SHP77 (cell line): ENCODE results near the gene CACNA1I.

Experiments used
- DNase-seq, 2 experiments: peaks; one replicate each; lab custom pipeline; 2025; lab: John Stamatoyannopoulos, UW

CACNA1I gene

DNA sequence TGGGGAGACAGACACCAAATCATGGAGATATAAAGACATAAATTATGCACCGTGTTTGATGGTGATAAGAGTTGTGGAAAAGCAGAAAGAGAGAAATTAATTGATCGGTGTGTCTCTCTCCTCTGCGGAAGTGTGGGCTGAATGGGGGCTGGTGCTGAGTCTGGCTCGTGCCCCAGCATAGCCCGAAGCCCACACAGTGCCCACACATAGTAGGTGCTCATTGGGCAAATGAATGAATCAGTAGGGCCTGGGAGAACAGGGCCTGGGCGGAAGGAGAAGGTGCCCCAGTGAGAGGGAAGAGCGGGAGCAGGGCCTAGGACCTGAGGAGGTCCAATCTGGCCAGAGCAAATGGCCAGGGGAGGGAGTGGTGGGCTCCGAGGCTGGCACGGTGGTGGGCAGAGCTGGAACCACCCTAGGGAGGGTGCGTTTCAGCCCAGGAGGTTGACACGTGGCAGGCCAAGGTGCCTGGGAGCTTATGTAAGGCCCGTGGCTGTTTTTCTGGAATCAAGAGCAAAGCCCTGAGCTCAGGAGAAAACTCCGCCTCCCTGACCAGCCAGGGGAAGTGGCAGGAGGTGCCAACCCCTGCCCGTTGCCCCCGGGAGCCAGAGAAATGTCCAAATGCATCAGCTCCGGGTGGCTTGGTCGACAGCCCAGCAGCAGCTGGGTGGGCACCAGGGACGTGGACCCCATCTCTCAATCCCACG lies 2.1 kb upstream of the CACNA1I start:
- DNase-seq, result no peak

DNA sequence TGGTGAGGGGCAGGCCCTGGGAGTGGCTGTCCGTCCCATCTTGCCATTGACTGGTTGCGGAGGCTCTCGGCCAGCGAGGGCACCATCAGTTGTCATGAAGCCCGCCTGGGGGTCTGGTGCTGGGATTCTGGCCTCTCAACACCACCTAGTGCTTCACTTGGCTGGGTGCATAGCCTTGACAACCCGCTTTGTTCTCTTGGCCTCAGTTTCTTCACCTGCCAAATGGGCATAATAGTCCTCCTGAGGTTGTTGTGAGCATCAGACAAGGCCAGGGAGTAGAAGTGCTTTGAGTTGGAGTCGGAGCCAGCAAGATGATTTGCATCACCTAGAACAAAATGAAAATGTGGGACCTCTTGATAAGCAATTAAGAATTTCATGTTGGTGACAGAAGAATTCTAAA lies 1.5 kb upstream of the CACNA1I start:
- DNase-seq, result no peak

- no peak for DNase-seq
Measured at GRCh38 chr22:39570226-39570625, 327 bp upstream of the CACNA1I start.

GRCh38 chr22:39571538-39571937 lies 985 bp downstream of the CACNA1I start:
- no peak for DNase-seq

GRCh38 chr22:39574779-39575551 lies 4.4 kb downstream of the CACNA1I start:
- DNase-seq, result peak in 1 of 2 experiments; percentile 19

DNA sequence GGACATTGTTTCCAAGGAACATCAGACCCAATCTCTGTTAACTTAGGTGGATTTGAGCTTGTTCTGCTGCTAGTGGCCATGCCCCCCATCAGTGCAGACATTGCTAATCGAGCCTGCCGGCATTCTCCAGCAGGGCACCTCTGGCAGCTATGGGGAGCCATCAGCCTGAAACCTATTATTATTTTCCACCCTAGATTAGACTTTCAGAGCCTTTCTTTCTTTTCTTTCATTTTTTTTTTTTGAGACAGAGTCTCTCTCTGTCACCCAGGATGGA lies 4.9 kb downstream of the CACNA1I start:
- DNase-seq, result no peak

DNA sequence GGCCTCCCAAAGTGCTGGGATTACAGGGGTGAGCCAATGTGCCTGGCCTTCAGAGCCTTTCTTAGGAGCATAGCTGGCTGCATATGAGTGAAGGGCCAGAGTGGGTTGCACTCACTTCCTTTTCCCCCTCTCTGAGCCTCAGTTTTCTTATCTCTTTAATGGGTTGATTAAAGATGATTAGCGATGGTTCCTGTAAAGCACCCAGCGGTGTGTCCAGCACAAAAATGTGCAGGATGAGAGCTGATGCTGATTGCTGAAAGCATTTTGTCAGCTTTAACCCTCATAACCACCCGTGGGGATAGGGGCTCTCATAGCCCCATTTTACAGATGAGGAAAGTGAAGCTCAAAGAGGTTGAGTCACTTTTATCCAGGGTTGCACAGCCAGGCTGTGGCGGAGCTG lies 5.5 kb downstream of the CACNA1I start:
- DNase-seq, result no peak

DNA sequence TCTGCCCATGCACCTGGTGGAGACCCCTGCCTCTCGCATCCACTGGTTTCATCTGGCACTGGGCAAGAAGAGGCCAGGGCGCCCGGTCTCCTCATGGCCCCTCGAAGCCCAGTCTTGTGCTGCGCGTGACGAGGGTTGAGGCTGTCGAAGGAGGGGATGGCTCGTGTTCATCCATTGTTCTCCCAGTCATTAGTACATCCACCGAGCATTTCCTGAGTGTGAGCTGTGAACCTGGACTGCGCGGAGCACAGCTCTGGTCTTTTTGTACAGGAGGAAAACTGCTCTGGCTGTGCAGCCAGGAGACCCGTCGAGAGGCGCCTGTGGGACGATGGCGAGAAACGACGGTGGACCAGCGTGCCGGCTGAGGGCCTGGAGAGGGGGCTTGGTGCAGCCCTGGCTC lies 6.8 kb downstream of the CACNA1I start:
- no peak for DNase-seq

DNA sequence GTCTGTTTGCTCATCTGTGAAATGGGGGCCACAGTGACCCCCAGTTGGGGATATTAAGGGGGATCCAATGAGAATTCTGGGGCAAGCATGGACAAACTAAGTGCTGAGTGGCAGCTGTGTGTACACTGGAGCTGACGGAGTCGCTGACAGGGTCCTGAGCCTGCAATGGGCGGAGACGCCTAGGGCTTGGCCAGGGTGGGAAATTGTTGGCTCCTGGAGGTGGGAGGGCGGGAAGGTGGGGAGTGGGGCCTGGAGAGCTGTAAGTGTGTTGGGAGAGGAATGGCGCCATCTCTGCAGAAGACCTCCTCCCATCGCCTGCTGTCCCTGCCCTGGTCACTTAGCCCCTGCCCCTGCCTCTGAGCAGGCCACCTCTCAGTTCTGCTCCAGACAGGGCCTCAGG lies 7.3 kb downstream of the CACNA1I start:
- DNase-seq, result no peak

GRCh38 chr22:39580006-39580441 lies 9.5 kb downstream of the CACNA1I start:
- no peak for DNase-seq

DNA sequence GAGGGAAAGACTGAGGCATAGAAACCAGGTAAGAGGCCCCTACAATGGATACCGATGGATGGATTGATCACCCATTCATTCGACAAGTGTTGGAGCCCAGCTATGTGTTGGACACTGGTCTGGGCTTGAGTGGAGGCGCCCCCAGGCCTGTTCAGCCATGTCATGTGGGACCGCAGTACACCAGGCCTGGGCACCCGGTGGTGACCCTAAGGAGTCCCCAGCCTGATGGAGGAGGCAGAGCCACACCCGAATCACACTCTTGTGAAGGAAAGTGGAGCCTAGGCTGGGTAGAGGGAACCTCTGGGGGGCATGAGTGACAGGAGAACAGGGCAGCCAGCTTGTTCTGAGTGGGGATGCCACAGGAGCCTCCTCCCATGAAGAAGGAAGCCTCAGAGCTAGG lies 10.2 kb downstream of the CACNA1I start:
- DNase-seq, result no peak

DNA sequence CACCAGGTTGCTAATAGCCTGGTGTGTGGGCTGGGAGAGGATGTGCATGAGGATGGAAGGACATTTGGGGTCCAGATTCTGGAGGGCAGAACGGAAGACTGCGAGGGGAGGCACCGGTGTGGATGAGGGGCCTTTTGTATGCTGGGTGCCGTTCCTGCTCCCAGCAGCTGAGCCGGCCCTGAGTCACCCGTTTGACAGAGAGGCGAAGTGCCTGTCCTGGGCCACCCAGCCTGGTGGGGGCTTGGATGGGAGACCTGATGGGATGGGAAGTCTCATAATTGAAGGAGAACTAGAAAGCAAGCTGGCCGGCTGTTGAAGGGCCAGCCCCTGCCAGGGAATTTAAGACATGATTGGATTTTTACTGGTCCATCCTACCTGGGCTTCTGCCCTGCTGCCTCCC lies 10.8 kb downstream of the CACNA1I start:
- DNase-seq, result no peak

DNA sequence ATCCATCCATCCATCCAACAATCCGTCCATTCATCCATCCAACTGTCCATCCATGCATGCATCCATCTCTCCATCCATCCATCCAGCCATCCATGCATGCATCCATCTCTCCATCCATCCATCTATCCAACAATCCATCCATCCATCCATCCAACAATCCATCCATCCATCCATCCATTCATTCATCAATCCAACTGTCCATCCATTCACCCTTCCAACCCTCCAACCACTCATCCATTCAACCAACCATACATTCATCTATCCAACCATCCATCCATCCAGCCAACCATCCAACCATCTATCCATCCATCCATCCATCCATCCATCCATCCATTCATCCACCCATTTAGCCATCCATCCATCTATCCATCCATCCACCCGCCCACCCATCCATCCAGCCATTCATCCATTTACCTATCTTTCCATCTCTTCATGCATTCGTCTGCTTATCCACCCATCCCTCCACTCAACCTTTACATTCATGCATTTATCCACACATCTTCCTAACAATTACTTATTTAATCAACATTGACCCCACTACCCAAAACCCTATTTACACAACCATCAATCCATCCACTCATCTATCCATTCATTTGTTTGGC lies 12.6 kb downstream of the CACNA1I start:
- DNase-seq, result no peak

GRCh38 chr22:39589875-39590274 lies 19.3 kb downstream of the CACNA1I start:
- DNase-seq, result no peak

- DNase-seq, result no peak
Measured at GRCh38 chr22:39592081-39593065, 21.8 kb downstream of the CACNA1I start.

GRCh38 chr22:39593066-39593930 lies 22.7 kb downstream of the CACNA1I start:
- DNase-seq, result no peak

GRCh38 chr22:39593931-39594285 lies 23.4 kb downstream of the CACNA1I start:
- no peak for DNase-seq

DNA sequence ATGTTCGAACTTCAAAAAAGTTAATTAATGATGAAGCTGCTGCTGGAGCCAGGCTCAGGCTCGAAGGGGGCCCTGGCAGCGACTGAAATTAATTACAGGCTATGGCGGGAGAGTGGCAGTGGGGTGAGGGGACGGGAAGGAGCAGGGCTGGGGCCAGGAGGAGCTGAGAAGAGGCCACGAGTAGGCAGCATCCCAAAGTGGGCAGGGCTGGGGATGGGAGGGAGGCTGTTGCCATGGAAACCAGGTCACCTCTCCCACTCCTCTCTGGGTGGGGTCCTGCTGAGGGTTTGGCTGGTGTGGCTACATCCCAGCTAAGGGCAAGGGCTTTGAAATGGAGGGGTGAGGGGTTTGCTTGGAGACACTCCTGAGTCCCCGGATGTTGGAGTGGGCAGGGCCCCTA lies 23.9 kb downstream of the CACNA1I start:
- DNase-seq, result no peak

DNA sequence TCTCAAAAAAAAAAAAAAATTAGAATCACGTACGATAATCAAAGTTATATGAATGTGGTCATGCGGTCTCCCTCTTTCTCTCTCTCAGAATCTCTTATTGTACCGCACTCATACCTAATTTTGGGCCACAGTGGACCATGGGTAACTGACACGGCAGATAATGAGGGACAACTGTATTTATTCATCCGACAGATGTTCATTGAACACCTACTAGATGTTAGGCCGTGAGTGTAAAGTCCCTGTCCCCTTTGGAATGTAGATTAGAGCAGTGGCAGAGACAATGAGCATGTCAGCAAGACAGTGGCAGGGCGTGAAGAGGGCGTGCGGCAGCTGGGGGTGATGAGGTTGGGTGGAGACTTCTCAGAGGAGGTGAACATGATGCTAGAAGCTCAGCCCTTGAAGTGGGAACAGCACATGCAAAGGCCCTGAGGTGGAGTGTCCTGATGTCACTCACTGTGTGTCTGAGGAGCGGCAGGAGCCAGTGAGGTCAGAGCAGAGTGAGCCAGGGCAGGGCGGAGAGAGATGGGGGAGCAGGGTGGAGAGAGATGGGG lies 25.1 kb downstream of the CACNA1I start:
- DNase-seq, result no peak

GRCh38 chr22:39596601-39597000 lies 26.0 kb downstream of the CACNA1I start:
- no peak for DNase-seq

DNA sequence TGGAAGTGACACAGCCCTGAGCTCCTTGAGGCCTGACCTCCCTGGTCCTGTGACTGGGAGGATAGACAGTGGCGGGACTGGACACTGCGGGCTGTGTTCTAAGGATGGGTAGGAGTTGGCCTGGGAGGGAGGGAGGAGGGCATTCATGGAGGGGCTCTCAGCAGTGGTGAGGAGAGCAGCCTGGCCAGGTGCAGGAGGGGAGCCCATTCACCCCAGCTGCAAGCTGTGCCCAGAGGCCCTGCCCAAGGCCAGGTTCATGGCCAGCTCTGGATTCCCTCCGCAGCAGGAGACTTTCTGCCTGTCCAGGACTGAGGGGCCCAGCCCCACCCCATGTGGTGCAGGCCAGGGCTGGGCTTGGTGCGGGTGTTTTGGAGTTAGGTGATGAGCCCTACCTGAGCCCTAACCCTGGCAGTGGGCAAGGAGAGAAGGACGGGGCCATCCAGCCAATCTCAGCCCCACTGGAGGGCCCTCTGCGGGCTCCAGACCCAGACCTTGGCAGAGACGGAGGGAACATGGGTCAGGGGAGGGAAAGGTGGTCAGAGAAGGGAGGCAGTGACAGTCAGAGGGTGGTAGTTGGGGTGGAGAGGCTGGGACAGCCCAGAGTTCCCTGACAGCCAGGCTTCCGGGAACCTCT lies 26.8 kb downstream of the CACNA1I start:
- DNase-seq, result no peak
